Endothelial cell of umbilical vein (primary cell): ENCODE results near the gene HIVEP1. TPM values are rescaled to one million over a fixed set of nuclear protein-coding genes. Genes with fewer than 3 reads are reported as not detected.

Experiments used
- BruUV-seq: library from RNA; stranded (reverse); fragments of 400-500 nt; replicated peaks from 2 replicates; lab custom pipeline; 2021; lab: Mats Ljungman, UMichigan
- CTCF ChIA-PET: fragments of 300-600, 350-600 bp; sonication (Branson Sonifier 250); formaldehyde crosslinking; loops from one replicate; lab custom pipeline; 2021; ENCODE audit warnings: antibody characterized with exemption, inconsistent platforms; lab: Charles Lee
- POLR2A ChIA-PET: fragments of 300-600, 350-600 bp; sonication (Branson Sonifier 250); formaldehyde crosslinking; loops from one replicate; lab custom pipeline; 2021; ENCODE audit warnings: antibody characterized with exemption, inconsistent platforms; lab: Charles Lee
- DNase-seq: peaks from one replicate; pipeline ENCODE4 v3.0.0-alpha.2; 2011; ENCODE audit warnings: low read depth, low spot score
- FAIRE-seq: peaks from 2 replicates; lab custom pipeline; 2011; peaks lifted over from hg19 to GRCh38; lab: Jason Lieb, UNC
- H2AFZ ChIP-seq: 2 replicates; pipeline ENCODE4 v1.6.0; 2012; ENCODE audit warnings: low read depth, low read length, control low read depth, inconsistent platforms
- H3K27ac ChIP-seq: 2 replicates; pipeline ENCODE4 v1.5.1; 2011; ENCODE audit warnings: low read depth, mild to moderate bottlenecking, control low read depth, low read length, moderate library complexity; ENCODE audit not compliant: insufficient read depth
- H3K27me3 ChIP-seq, 2 experiments: 2 replicates each; pipeline versions ENCODE4 v1.6.0 to v1.6.1; 2011; ENCODE audit warnings: low read length in 2 of 2, mixed read lengths in 1 of 2; ENCODE audit not compliant: control insufficient read depth in 2 of 2, insufficient read depth in 2 of 2
- H3K36me3 ChIP-seq, 2 experiments: 2 replicates in 1 of 2; 3 replicates in 1 of 2; pipeline ENCODE4 v1.5.1; 2011; ENCODE audit warnings: low read length in 2 of 2, mild to moderate bottlenecking in 1 of 2, moderate library complexity in 1 of 2; ENCODE audit not compliant: control insufficient read depth in 2 of 2, insufficient read depth in 2 of 2; ENCODE audit errors: extremely low read depth in 1 of 2
- H3K4me1 ChIP-seq: 3 replicates; pipeline ENCODE4 v1.5.1; 2011; ENCODE audit warnings: mild to moderate bottlenecking, low read length; ENCODE audit not compliant: control insufficient read depth, insufficient read depth; ENCODE audit errors: extremely low read depth
- H3K4me2 ChIP-seq: 2 replicates; pipeline ENCODE4 v1.6.1; 2011; ENCODE audit warnings: low read length, control low read depth, mixed read lengths; ENCODE audit not compliant: insufficient read depth
- H3K4me3 ChIP-seq, 3 experiments: fragments of 200-600 bp in 1 of 3; sonication (generic), shearing (Covaris generic) in 1 of 3; replicated peaks in 1 of 3; 2 replicates each; pipeline ENCODE4 v1.5.1; 2011 to 2016; ENCODE audit warnings: control low read depth in 3 of 3, low read length in 3 of 3, mild to moderate bottlenecking in 2 of 3, inconsistent platforms in 1 of 3, low read depth in 1 of 3, moderate library complexity in 1 of 3; ENCODE audit not compliant: insufficient read depth in 1 of 3
- H3K79me2 ChIP-seq: 2 replicates; pipeline ENCODE4 v1.6.0; 2012; ENCODE audit warnings: low read length, inconsistent platforms; ENCODE audit not compliant: control insufficient read depth, insufficient read depth
- H3K9ac ChIP-seq: replicated peaks from 2 replicates; pipeline ENCODE3; 2011; ENCODE audit warnings: low read length, control low read depth; ENCODE audit not compliant: insufficient read depth; ENCODE audit errors: extremely low read depth
- H3K9me1 ChIP-seq: replicated peaks from 3 replicates; pipeline ENCODE4 v1.6.0; 2011; ENCODE audit warnings: mild to moderate bottlenecking, low read length; ENCODE audit not compliant: control insufficient read depth, insufficient read depth; ENCODE audit errors: extremely low read depth
- H3K9me3 ChIP-seq: replicated peaks from 2 replicates; pipeline ENCODE4 v1.5.1; 2012; ENCODE audit warnings: low read length, inconsistent platforms; ENCODE audit not compliant: control insufficient read depth, insufficient read depth
- H4K20me1 ChIP-seq: replicated peaks from 2 replicates; pipeline ENCODE3; 2011; ENCODE audit warnings: mild to moderate bottlenecking, low read length; ENCODE audit not compliant: control insufficient read depth, insufficient read depth; ENCODE audit errors: extremely low read depth
- CTCF ChIP-seq, 2 donors: IDR thresholded peaks; 1 replicate in 1 of 2; 2 replicates in 1 of 2; pipeline ENCODE4 v1.5.1; 2011; ENCODE audit warnings: low read length in 2 of 2, mild to moderate bottlenecking in 2 of 2, moderate library complexity in 2 of 2, control low read depth in 1 of 2, inconsistent platforms in 1 of 2, low read depth in 1 of 2; ENCODE audit not compliant: insufficient read depth in 1 of 2; ENCODE audit errors: extremely low read depth in 1 of 2
- EZH2 ChIP-seq: IDR thresholded peaks from 2 replicates; pipeline ENCODE4 v1.6.1; 2012; ENCODE audit warnings: borderline replicate concordance, low read depth, mild to moderate bottlenecking, moderate library complexity, low read length, inconsistent platforms; ENCODE audit not compliant: severe bottlenecking
- FOS ChIP-seq: IDR thresholded peaks from 2 replicates; pipeline ENCODE4 v1.6.1; 2011; ENCODE audit warnings: mild to moderate bottlenecking, low read length, moderate library complexity, borderline replicate concordance; ENCODE audit not compliant: insufficient read depth
- GATA2 ChIP-seq: IDR thresholded peaks from 2 replicates; pipeline ENCODE4 v1.7.0; 2011; ENCODE audit warnings: low read depth, mild to moderate bottlenecking, moderate library complexity, mixed read lengths, low read length; ENCODE audit not compliant: insufficient read length, insufficient read depth
- JUN ChIP-seq: IDR thresholded peaks from 2 replicates; pipeline ENCODE4 v1.6.1; 2011; ENCODE audit warnings: borderline replicate concordance, low read depth; ENCODE audit not compliant: insufficient read length, insufficient read depth
- MAX ChIP-seq: IDR thresholded peaks from 2 replicates; pipeline ENCODE4 v1.6.1; 2011; ENCODE audit not compliant: insufficient read depth, insufficient read length
- MYC ChIP-seq: IDR thresholded peaks from one replicate; pipeline ENCODE4 v1.6.1; 2011; ENCODE audit warnings: mild to moderate bottlenecking, low read depth, low read length
- POLR2A ChIP-seq: IDR thresholded peaks from 2 replicates; pipeline ENCODE4 v1.6.1; 2012; ENCODE audit warnings: low read depth, mild to moderate bottlenecking, control low read depth, low read length
- POLR2AphosphoS5 ChIP-seq: IDR thresholded peaks from 2 replicates; pipeline ENCODE4 v1.6.1; 2012; ENCODE audit warnings: low read depth, mild to moderate bottlenecking, control low read depth, low read length, moderate library complexity; ENCODE audit not compliant: insufficient read depth
- dilution Hi-C: fragments of 300-500 bp; cut with MboI; formaldehyde crosslinking; loops from one replicate; pipeline ENCODE4 v1.15.0; 2019; ENCODE audit warnings: low sequenced_read_pairs; ENCODE audit not compliant: extremely low pct_ligation_motif_present
- intact Hi-C: fragments of 100-400 bp; cut with micrococcal nuclease; formaldehyde crosslinking; loops from one replicate; pipeline ENCODE4 v1.10.0; 2022
- polyA plus RNA-seq, 4 experiments: library from polyadenylated mRNA; depleted of rRNA in 3 of 4; stranded (reverse) in 3 of 4; unstranded in 1 of 4; fragments of >200 nt; gene quantifications; 2 replicates each; pipeline versions ENCODE4 v1.2.1 to v1.2.3, GENCODE V29; 2011 to 2012; ENCODE audit warnings: missing spikeins in 1 of 4
- total RNA-seq: library from RNA; stranded (reverse); gene quantifications from 2 replicates; pipeline ENCODE4 v1.2.3, GENCODE V29; 2021

The HIVEP1 gene
- total and polyA plus RNA-seq, 2 donors (not counting 3 experiments of a cell fraction or from before 2014, with no cell fraction given) = 33.5 to 49.2 TPM

GRCh38 chr6:12162213-12162612 is 150.1 kb downstream of the HIVEP1 start:
- BruUV-seq = no TSS peak
- H3K4me2 ChIP-seq = no peak overlapping the region
- no peaks in the 10 kb centered on the region for H3K9me1 ChIP-seq
- no peak overlapping the region for H3K27ac ChIP-seq
- TF ChIP-seq MAX (no peak), JUN (no peak), FOS (no peak), EZH2 (no peak), POLR2AphosphoS5 (no peak), MYC (no peak), POLR2A (no peak), CTCF (IDR thresholded peaks at IDR 0.05; ENCODE audit: extremely low read depth in 1 of 2, insufficient read depth in 1 of 2, low read depth in 1 of 2, low read length in 2 of 2) (no peak), GATA2 (no peak)
- no peaks in the 10 kb centered on the region for H4K20me1 ChIP-seq
- ChIA-PET CTCF (no interaction called here), POLR2A (no interaction called here)
- H3K4me3 ChIP-seq = no peak overlapping the region
- FAIRE-seq (no peak), DNase-seq (no peak)
- H2AFZ ChIP-seq = no peak overlapping the region
- intact Hi-C loops = no loop called here
- dilution Hi-C loops = no loop called here
- no peak overlapping the region for H3K9ac ChIP-seq
- peaks cover 4% of the 10 kb centered on the region for H3K79me2 ChIP-seq
- no peaks in the 10 kb centered on the region for H3K4me1 ChIP-seq
- no peaks in the 10 kb centered on the region for H3K9me3 ChIP-seq
- H3K27me3 ChIP-seq = no peaks in the 10 kb centered on the region
- peaks cover 11 to 17% of the 10 kb centered on the region in 2 experiments for H3K36me3 ChIP-seq
